HG02938 (cell line): ENCODE measurements around the gene CNOT11.
"Not testable (repeated sequence)": the region's sequence is repeated elsewhere in the genome, so short reads cannot be mapped to it uniquely, and the experiment has no call there.

Experiments used
- ATAC-seq: cut with Tn5 transposase; IDR thresholded peaks from one replicate; pipeline ENCODE4 v1.9.1; 2021; ENCODE audit warnings: mild to moderate bottlenecking, moderate library complexity; ENCODE audit not compliant: unreplicated experiment

Gene CNOT11

DNA sequence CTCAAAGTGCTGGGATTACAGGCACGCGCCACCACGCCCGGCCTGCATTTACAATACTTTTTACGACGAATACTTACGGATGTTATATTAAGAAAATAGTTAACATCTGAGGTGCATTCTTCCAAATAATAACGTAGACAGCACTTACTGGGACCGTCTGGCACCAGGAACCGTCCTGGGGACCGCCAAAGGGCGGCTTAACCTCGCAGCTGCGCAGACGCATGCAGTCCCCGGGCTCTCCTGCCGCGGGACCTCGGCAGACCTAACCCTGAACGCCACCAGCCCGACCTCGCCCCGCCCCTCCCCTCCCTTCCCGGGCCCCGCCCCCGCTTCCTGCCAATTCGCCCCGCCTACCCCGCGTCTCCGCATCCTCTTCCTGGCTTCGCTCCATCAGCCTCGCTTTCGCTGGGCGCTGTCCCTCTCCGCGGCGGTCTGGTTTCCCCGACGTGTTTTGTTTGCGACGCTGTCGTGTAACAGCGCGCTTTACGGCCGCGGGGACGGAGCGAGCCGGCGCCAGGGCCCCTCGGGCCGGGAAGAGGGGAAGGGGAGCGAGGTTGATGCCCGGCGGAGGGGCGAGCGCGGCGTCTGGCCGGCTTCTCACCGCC lies at the start of gene CNOT11:
TSS of gene CNOT11 (plus strand) at position 479 of the 605 bp plus-strand sequence. CDS start at position 558, 79 bp downstream.
- peak; percentile 77 for ATAC-seq

DNA sequence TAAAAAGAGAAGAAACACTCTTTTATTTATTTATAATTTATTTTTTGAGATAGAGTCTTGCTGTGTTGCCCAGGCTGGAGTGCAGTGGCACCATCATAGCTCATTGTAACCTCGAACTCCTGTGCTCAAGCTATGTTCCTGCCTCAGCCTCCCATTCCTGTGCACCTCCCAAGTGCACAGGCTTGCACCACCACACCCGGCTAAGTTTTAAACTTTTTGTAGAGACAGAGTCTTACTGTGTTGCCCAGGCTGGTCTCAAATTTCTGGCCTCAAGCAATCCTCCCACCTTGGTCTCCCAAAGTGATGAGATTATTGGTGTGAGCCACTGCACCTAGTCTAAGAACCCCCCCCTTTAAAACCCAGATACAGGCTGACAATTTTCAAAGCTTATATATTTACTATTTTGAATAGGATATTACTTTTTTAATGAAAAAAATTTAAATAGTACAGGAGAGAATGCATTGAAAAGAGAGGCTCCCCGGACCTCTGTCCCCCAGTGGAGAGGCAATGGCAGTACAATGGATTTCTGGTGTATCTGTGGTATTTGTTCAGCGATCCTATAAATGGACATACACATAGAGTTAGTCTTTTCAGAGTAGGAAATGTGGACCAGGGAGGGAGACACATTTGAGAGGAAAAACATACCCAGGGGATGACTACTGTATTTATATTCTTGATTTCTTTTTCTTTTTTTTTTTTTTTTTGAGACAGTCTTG lies 48.1 kb upstream of the CNOT11 start:
- no peak for ATAC-seq

DNA sequence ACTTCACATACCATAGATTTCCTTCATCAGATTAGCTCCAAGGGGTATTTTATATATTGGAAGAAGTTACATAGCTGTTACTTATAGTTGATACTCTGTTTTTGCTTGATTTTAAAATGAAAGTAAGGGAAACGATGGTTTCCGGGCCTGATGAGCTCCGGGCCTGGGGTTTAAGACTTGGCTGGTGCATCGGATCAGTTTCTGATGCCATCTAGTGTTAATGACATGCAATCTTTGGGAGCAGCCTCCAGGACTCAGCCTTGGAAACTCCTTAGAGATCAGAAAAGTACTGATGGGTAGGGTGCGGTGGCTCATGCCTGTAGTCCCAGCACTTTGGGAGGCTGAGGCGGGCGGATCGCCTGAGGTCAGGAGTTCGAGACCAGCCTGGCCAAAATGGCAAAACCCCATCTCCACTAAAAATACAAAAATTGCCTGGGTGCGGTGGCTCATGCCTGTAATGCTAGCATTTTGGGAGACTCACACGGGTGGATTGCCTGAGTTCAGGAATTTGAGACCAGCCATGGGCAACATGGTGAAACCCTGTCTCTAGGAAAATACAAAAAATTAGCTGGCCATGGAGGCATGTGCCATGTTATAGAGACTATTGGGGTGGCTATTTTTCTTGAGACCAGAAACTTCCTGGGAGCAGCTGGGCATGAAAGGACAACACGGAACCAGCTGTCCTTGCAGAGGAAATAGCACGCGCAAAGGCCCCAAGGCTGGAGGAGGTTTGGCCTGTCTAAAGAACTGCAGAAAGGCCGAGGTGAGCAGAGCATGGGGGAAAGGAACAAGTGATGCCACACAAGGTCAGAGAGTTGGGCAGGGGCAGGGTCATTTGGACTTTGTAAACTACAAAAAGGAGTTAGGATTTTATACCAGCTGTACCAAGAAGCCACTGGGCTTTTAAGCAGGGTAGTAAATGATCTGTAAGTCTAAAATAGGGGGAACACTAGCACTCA lies 46.9 kb upstream of the CNOT11 start:
- no peak for ATAC-seq

DNA sequence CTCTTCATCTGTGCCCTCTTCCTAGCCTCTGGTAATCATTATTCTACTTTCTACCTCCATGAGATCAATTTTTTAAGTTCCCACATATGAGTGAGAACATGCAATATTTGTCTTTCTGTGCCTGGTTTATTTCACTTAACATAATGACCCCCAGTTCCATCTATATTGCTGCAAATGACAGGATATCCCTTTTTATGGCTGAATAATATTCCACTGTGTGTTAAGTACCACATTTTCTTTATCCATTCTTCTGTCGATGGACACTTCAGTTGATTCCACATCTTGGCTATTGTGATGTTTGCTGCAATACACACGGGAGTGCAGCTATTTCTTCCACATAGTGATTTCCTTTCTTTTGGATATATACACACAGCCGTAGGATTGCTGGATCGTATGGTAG lies 43.9 kb upstream of the CNOT11 start:
- no peak for ATAC-seq

- ATAC-seq, result no peak
These were observed 33.4 kb upstream of the CNOT11 start for GRCh38 chr2:101219246-101219645.

DNA sequence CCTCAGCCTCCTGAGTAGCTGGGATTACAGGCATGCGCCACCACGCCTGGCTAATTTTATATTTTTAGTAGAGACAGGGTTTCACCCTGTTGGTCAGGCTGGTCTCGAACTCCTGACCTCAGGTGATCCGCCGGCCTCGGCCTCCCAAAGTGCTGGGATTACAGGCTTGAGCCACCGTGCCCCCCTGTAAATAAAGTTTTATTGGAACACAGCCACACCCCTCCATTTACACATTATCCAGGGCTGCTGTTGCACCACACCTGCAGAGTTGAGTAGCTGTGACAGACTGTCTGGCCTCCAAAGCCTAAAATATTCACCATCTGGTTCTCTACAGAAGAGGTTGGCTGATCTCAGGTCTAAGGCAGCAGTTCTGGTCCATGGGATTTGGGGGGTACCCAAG lies 32.6 kb upstream of the CNOT11 start:
- ATAC-seq, result not testable (repeated sequence)

DNA sequence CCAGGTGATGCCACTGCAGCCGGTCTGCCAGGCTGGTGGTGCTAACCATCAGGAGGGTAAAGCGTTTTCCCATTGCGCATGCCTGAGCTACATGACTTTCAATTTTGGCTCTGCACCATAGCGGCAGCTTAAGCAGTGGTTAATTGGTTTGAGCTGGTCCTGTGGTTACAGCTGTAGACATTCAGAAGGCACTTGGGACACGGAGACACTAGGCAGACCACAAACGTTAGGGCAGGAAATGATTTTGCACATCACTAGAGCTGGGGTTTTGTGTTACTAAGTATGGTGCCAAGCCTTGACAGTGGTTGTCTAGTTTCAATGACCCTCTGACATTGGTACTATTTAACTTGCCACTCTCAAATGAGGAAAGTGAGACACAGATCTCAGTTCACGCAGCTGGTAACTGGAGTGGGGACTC lies 28.9 kb upstream of the CNOT11 start:
- peak; percentile 98 for ATAC-seq

GRCh38 chr2:101230541-101231001 lies 22.1 kb upstream of the CNOT11 start:
- no peak for ATAC-seq

DNA sequence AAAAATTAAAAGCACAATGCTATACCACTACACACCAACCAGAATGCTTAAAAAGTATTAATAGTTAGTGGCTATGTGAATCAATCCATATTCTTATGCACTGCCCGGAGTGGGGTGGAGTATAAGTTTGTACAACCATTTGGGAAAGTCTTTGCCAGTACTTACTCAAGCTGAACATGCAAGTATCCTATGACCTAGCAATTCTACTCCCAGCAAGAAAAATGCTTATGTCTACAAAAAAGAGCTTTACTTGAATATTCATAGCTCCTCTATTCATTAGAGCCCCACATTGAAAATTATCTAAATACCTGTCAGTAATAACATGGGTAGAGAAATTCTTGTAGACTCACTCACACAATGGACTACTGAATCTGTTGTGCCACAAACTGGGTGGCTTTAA lies 21.4 kb upstream of the CNOT11 start:
- ATAC-seq, result no peak

- ATAC-seq, result no peak
These were observed 20.6 kb upstream of the CNOT11 start for GRCh38 chr2:101231937-101232730.

DNA sequence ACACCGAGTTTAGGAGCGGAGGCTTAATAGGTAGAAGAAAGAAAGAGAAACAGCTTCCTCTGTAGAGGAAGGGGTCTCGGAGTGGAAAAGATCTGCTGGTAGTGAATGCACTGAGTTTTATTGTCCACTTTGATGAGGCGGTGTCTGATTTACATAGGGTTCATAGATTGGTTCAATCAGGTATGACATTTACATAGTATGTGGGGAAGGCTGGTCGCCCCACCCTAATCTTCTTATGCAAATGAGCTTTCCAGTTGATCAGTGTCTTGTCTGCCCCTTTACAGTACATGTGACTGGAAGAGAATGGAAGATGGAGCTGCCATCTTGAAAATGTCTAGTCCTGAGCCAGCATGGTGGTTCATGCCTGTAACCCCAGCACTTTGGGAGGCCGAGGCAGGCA lies 19.9 kb upstream of the CNOT11 start:
- ATAC-seq, result no peak

DNA sequence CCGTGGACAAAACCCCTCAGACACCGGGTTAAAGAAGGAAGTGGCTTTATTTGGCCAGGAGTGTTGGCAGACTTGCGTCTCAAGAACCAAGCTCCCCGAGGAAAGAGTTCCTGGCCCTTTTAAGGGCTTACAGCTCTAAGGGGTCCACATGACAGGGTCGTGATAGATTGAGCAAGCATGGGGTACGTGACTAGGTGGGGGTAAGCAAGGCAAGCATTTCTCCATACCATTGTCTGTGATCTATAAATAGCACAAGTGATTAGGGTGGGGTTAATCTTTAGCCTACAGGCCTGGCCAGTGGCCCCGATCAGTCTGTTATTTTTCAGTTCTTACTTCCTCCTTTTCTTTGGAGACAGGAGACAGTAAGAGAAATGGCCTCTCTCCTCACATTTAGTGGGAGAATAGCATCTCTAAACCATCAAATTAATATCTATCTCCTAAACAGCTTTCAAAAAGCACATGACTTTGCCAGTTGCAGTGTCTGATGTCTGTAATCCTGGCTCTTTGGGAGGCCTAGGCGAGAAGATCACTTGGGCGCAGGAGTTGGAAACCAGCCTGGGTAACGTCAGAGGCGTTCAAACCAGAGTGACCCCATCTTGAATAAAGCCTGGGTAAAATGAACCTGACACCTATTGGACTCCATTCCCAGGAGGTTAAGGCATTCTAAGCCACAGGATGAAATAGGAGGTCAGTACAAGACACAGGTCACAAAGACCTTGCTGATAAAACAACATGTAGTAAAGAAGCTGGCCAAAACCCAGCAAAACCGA lies 18.3 kb upstream of the CNOT11 start:
- no peak for ATAC-seq

DNA sequence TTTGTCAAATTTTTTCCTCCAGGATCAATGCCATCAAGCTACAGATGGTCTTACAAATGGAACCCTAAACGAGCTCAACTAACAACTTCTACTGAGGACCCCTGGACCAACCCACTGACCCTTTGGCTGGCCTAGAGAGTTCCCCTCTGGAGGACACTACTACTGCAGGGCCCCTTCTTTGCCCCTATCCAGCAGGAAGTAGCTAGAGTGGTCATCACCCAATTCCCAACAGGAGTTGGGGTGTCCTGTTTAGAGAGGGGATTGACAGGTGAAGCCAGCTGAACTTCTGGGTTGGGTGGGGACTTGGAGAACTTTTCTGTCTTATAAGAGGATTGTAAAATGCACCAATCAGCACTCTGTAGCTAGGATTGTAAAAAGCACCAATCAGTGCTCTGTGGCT lies 16.7 kb upstream of the CNOT11 start:
- not testable (repeated sequence) for ATAC-seq

DNA sequence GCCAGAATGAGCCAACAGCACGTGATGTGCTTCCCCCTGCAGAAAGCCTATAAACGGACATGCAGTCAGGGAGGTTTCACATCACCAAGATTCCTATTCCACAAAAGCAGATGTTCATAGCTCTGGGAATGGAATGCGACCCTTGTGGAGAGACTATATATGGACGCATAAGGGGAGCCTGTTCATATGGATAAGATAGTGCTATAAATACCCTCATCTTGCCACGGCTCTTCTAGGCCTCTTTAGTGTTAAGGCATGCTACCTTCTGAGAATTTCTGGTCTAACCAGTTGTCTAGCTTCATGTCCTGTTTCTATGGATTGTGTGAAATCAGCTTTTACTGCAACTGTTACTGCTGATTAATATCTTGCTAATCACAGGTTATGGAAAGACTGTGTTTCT lies 14.7 kb upstream of the CNOT11 start:
- not testable (repeated sequence) for ATAC-seq

GRCh38 chr2:101238930-101239759 lies 13.5 kb upstream of the CNOT11 start:
- no peak for ATAC-seq

DNA sequence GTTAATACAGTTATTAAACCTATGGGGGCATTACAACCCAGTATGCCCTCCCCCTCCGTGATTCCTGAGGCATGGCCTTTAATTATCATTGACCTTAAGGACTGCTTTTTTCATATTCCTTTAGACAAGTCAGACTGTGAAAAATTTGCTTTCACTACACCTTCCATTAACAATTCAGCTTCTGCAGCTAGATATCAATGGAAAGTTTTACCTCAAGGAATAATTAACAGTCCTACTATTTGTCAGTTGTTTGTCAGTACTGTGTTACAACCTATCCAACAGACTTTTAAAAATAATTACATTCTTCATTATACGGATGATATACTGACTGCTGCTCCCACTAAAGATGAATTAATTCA lies 12.9 kb upstream of the CNOT11 start:
- not testable (repeated sequence) for ATAC-seq

DNA sequence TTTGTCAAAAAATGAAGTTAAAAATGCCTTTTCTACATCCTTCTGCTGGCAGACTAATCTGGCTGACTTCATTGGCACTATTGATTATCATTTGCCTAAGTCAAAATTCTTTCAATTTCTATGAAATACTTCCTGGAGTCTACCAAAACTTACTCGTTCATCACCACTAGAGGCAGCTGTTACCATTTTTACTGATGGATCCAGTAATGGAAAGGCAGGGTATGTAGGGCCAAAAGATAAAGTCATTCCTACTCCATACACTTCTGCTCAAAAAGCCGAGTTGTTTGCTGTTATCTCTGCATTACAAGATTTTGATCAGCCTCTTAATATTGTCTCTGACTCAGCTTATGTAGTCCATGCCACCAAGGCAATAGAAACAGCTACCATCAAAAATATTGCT lies 12.0 kb upstream of the CNOT11 start:
- not testable (repeated sequence) for ATAC-seq

DNA sequence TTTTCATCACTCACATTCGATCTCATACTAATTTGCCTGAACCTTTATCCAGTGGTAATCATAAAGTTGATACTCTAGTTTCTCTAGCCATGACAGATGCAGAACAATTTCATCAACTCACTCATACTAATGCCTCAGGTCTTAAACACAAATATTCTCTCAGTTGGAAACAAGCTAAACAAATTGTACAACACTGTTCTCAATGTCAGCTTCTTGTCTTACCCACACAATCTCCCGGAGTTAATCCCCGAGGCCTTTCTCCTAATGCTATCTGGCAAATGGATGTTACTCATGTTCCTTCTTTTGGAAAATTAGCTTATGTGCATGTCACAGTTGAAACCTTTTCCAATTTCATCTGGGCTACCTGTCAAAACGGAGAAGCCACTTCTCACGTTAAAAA lies 11.5 kb upstream of the CNOT11 start:
- no peak for ATAC-seq

DNA sequence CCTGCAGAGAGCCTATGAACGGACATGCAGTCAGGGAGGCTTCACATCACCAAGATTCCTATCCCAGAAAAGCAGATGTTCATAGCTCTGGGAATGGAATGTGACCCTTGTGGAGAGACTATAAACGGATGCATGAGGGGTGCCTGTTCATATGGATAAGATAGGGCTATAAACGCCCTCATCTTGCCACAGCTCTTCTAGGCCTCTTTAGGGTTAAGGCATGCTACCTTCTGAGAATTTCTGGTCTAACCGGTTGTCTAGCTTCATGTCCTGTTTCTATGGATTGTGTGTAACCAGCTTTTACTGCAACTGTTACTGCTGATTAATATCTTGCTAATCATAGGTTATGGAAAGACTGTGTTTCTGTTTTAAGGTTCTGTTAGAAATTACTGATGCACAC lies 8.3 kb upstream of the CNOT11 start:
- ATAC-seq, result not testable (repeated sequence)
